H1 (cell line): ENCODE data around the gene GAS6.

Experiments used
- BACH1 ChIP-seq: IDR thresholded peaks from 2 replicates; pipeline ENCODE4 v1.6.1; 2012; ENCODE audit warnings: low read length, improper control_type of control experiment
- CHD1 ChIP-seq: IDR thresholded peaks from 2 replicates; pipeline ENCODE4 v1.6.1; 2012; ENCODE audit warnings: low read depth, low read length, improper control_type of control experiment
- CTCF ChIP-seq, 3 experiments: IDR thresholded peaks; 1 replicate in 2 of 3; 2 replicates in 1 of 3; pipeline versions ENCODE4 v1.5.1 to v1.6.1; 2011; ENCODE audit warnings: low read length in 3 of 3, mild to moderate bottlenecking in 3 of 3, inconsistent platforms in 2 of 3, low read depth in 1 of 3, moderate library complexity in 1 of 3; ENCODE audit not compliant: insufficient read depth in 1 of 3; ENCODE audit errors: control extremely low read depth in 1 of 3
- MAFK ChIP-seq: IDR thresholded peaks from 2 replicates; pipeline ENCODE4 v1.6.1; 2012; ENCODE audit warnings: low read depth, mild to moderate bottlenecking, improper control_type of control experiment, low read length
- YY1 ChIP-seq: IDR thresholded peaks from 2 replicates; pipeline ENCODE4 v1.6.1; 2011; ENCODE audit warnings: low read depth, mild to moderate bottlenecking, low read length

- no peak for TF ChIP-seq BACH1
- TF ChIP-seq CHD1 = no peak
- no peak for TF ChIP-seq CTCF (IDR thresholded peaks at IDR 0.05; ENCODE audit: control extremely low read depth in 1 of 3, insufficient read depth in 1 of 3, low read depth in 1 of 3, low read length in 3 of 3)
- no peak for TF ChIP-seq YY1
- no peak for TF ChIP-seq MAFK
Observed at GRCh38 chr13:113851826-113852535, 11.9 kb downstream of the GAS6 start.
